NCI-H187 (cell line): ENCODE measurements around the gene FGD4.

ENCODE experiments used
- DNase-seq, 2 experiments: peaks; one replicate each; lab custom pipeline; 2025; lab: John Stamatoyannopoulos, UW

Gene FGD4

GRCh38 chr12:32606443-32606842, 207.1 kb downstream of the FGD4 start:
- no peak for DNase-seq

GRCh38 chr12:32609966-32610365, 210.6 kb downstream of the FGD4 start:
- no peak for DNase-seq

- no peak for DNase-seq
Measured at GRCh38 chr12:32611986-32612385, 212.6 kb downstream of the FGD4 start.

GRCh38 chr12:32612658-32613614, 213.6 kb downstream of the FGD4 start:
- no peak for DNase-seq

- DNase-seq, result no peak
Measured at GRCh38 chr12:32615441-32615840, 216.1 kb downstream of the FGD4 start.

GRCh38 chr12:32617534-32617933, 218.2 kb downstream of the FGD4 start:
- DNase-seq, result no peak

GRCh38 chr12:32618115-32618514, 218.8 kb downstream of the FGD4 start:
- DNase-seq, result no peak

GRCh38 chr12:32627976-32628375, 228.6 kb downstream of the FGD4 start:
- no peak for DNase-seq

- DNase-seq, result no peak
Measured at GRCh38 chr12:32641287-32641901, 242.0 kb downstream of the FGD4 start.

GRCh38 chr12:32644431-32644830, 245.1 kb downstream of the FGD4 start:
- no peak for DNase-seq

- DNase-seq, result no peak
Measured at GRCh38 chr12:32647275-32647674, 247.9 kb downstream of the FGD4 start.

- no peak for DNase-seq
Measured at GRCh38 chr12:32650508-32650907, 251.2 kb downstream of the FGD4 start.

- no peak for DNase-seq
Measured at GRCh38 chr12:32651151-32651955, 252.0 kb downstream of the FGD4 start.

GRCh38 chr12:32651956-32652210, 252.5 kb downstream of the FGD4 start:
- no peak for DNase-seq

- no peak for DNase-seq
Measured at GRCh38 chr12:32659908-32660440, 260.6 kb downstream of the FGD4 start.

- no peak for DNase-seq
Measured at GRCh38 chr12:32661706-32662105, 262.3 kb downstream of the FGD4 start.

GRCh38 chr12:32662665-32663064, 263.3 kb downstream of the FGD4 start:
- no peak for DNase-seq

- no peak for DNase-seq
Measured at GRCh38 chr12:32666018-32666417, 266.7 kb downstream of the FGD4 start.

- DNase-seq, result no peak
Measured at GRCh38 chr12:32669584-32669983, 270.2 kb downstream of the FGD4 start.

GRCh38 chr12:32671930-32672780, 272.8 kb downstream of the FGD4 start:
- DNase-seq, result peak in 1 of 2 experiments; percentile 6

GRCh38 chr12:32679091-32679919, 279.9 kb downstream of the FGD4 start, which contains the start of gene DNM1L:
Gene DNM1L (plus strand): TSS chr12:32679301. CDS start chr12:32679364, 63 bp downstream.
- peak; percentile 75 to 92 for DNase-seq
